Measurements from ENCODE around the gene TRAPPC1. TPM values are rescaled to one million over a fixed set of nuclear protein-coding genes. Genes with fewer than 3 reads are reported as not detected.

TRAPPC1 gene
- total RNA-seq, 4 donors from 2014 or later = 42.7 to 70.9 (median 68.8) TPM

DNA sequence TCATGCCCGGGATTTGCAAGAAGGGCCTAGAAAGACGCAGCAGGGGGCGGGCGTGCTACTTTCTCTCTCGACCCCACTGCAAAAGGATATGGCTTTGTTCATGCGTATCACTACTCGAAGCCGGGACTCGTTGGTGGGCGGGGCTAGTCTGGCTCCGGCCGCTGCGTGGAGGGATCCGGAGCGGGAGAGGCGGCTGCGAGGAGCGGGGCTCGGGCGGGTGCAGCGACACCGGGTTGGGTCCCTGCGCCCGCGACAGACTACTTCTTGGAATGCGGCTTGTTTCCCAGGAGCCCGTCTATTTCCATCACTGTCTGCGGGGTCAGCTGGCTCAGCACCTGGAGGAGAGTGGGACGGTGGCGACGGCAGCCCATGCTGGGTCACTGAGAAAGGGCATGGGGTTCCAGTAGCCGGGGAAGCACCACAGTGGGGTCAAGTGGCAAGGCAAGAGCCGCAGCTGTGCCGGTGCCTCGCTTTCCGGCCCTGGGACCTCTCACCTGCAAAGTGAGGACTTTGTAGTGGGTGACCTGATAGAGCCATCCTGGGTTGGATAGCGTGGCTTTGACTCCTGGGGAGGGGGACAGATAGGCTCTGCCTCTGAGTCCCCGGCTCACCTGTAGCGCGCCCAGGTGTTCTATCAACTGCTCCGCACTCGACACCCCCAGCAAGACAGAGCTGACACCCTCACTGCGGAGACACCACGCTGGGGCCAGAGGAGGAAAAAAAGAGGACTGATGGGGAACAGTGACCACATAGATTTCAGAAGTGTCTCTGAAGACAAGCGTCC lies 8.7 kb downstream of the TRAPPC1 start:
- no peaks in the 10 kb centered on the region for H3K36me3 ChIP-seq
- H3K4me3 ChIP-seq = peak overlapping the region in 3 of 4 donors; percentile 28 to 42 (median 37)
- 20% methylated on average over 44 of the region's 45 CpGs; no CpG with 5 or more reads in 1 of the 2 donors for WGBS, 2 donors (ENCODE audit: low coverage in 1 of 2)
- H3K9me3 ChIP-seq = no peaks in the 10 kb centered on the region
- H3K4me1 ChIP-seq = peaks cover 2 to 12% (median 8%) of the 10 kb centered on the region in 4 donors
- H3K27ac ChIP-seq = peak overlapping the region; percentile 53 to 75 (median 57)
- no peaks in the 10 kb centered on the region for H3K27me3 ChIP-seq
- DNase-seq = peak; percentile 88
- TF ChIP-seq POLR2AphosphoS5 (IDR thresholded peaks at IDR 0.05) (peak; percentile 63 to 76 (median 76)), EP300 (IDR thresholded peaks at IDR 0.05; ENCODE audit: low read depth) (no peak), POLR2A (IDR thresholded peaks at IDR 0.05) (peak; percentile 71)
- TF ChIP-seq, protein P1, sequence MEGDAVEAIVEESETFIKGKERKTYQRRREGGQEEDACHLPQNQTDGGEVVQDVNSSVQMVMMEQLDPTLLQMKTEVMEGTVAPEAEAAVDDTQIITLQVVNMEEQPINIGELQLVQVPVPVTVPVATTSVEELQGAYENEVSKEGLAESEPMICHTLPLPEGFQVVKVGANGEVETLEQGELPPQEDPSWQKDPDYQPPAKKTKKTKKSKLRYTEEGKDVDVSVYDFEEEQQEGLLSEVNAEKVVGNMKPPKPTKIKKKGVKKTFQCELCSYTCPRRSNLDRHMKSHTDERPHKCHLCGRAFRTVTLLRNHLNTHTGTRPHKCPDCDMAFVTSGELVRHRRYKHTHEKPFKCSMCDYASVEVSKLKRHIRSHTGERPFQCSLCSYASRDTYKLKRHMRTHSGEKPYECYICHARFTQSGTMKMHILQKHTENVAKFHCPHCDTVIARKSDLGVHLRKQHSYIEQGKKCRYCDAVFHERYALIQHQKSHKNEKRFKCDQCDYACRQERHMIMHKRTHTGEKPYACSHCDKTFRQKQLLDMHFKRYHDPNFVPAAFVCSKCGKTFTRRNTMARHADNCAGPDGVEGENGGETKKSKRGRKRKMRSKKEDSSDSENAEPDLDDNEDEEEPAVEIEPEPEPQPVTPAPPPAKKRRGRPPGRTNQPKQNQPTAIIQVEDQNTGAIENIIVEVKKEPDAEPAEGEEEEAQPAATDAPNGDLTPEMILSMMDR (IDR thresholded peaks at IDR 0.05) = no peak
- in situ Hi-C loops (cut with MboI; ENCODE audit: low pct_ligation_motif_present in 1 of 4, low pct_unique_long_range_greater_than_20kb in 1 of 4, low sequenced_read_pairs in 3 of 4) (loop anchor here in 1 of 4 donors (10.0 kb wide), 1 partner anchor 62 kb away; no protein-coding TSS in a partner anchor), intact Hi-C loops (cut with DNase I; ENCODE audit: low total_unique reads) (loop anchor here (10.0 kb wide), 1 partner anchor 58 kb away; no protein-coding TSS in a partner anchor)

DNA sequence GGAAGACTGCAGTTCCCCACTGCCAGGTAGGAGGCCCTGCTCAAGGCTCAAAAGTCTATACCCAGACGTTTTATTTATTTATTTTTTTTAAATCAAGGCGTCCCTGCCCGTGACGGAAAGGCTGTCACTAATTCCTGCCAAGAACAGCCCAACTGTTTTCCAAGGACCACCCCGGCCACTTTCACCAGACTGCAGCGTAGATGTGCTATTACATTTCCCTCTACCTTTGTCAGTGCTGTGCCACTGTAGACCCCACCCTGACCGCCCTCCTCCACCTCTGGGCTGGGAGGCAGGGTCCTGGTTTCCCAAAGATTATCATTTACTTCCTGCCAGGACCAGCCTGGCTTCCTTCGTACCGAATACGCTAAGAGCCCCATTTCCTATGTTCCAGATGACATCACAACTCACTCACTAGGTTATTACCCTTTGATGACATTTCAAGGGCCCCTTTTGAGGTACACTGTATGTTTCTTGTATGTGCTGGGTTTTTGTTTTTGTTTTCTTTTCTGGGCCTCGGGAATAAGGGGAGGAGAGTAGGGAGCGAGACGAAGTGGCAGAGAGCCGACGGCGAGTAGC lies 9.4 kb downstream of the TRAPPC1 start:
- intact Hi-C loops (cut with DNase I; ENCODE audit: low total_unique reads) = loop anchor here (10.0 kb wide), 1 partner anchor 58 kb away; no protein-coding TSS in a partner anchor
- in situ Hi-C loops (cut with MboI; ENCODE audit: low pct_ligation_motif_present in 1 of 4, low pct_unique_long_range_greater_than_20kb in 1 of 4, low sequenced_read_pairs in 3 of 4) = loop anchor here in 1 of 4 donors (10.0 kb wide), 1 partner anchor 62 kb away; no protein-coding TSS in a partner anchor
- no peaks in the 10 kb centered on the region for H3K27me3 ChIP-seq

DNA sequence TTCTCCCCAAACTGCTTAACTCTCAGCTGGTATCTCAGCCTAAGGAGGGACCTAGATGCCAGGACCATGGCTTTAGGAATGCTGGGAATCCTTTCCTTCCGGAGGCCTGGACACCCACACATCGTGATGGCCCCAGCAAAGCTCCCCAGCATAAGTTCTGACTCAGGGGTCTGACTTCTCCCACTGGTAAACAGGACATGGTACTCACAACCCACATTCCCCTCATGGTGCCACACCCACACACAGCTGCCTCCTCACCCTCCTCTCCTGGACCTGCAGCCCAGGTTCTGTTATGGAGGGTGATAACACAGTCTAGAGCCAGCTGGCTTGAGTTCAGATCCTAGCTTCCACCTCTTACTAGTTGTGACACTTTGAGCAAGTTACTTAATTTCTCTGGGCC lies 14.9 kb downstream of the TRAPPC1 start:
- TF ChIP-seq, protein P1 (IDR thresholded peaks at IDR 0.05) = no peak
- TF ChIP-seq POLR2AphosphoS5 (IDR thresholded peaks at IDR 0.05) (no peak), EP300 (IDR thresholded peaks at IDR 0.05; ENCODE audit: low read depth) (no peak), POLR2A (IDR thresholded peaks at IDR 0.05) (no peak)
- Histone ChIP-seq H3K4me1 (peaks cover 6 to 27% (median 20%) of the 10 kb centered on the region in 4 donors), H3K27me3 (no peaks in the 10 kb centered on the region), H3K4me3 (peak overlapping the region in 1 of 4 donors; percentile 51), H3K36me3 (no peaks in the 10 kb centered on the region), H3K27ac (peak overlapping the region; percentile 86 to 97 (median 92)), H3K9me3 (no peaks in the 10 kb centered on the region)
- intact Hi-C loops (cut with DNase I; ENCODE audit: low total_unique reads) = no loop called here
- DNase-seq = no peak
- 90 to 94% methylated on average over 2 of the region's 2 CpGs for WGBS, 2 donors (ENCODE audit: low coverage in 1 of 2)
- in situ Hi-C loops (cut with MboI; ENCODE audit: low pct_ligation_motif_present in 1 of 4, low pct_unique_long_range_greater_than_20kb in 1 of 4, low sequenced_read_pairs in 3 of 4) = no loop called here

More for the DNA sequence above, 9.4 kb downstream of the TRAPPC1 start:
- Histone ChIP-seq H3K36me3 (no peaks in the 10 kb centered on the region), H3K4me3 (peak overlapping the region in 3 of 4 donors; percentile 28 to 42 (median 37)), H3K27ac (peak overlapping the region; percentile 53 to 75 (median 57)), H3K4me1 (peaks cover 2 to 12% (median 8%) of the 10 kb centered on the region in 4 donors), H3K9me3 (no peaks in the 10 kb centered on the region)
- TF ChIP-seq POLR2AphosphoS5 (IDR thresholded peaks at IDR 0.05) = no peak
- TF ChIP-seq, protein P1 (IDR thresholded peaks at IDR 0.05) = peak in 1 of 5 experiments; percentile 16
- no peak for TF ChIP-seq EP300 (IDR thresholded peaks at IDR 0.05; ENCODE audit: low read depth)
- WGBS, 2 donors (ENCODE audit: low coverage in 1 of 2) = 0 to 39% methylated on average over 3 to 16 of the region's 16 CpGs
- no peak for DNase-seq

DNA sequence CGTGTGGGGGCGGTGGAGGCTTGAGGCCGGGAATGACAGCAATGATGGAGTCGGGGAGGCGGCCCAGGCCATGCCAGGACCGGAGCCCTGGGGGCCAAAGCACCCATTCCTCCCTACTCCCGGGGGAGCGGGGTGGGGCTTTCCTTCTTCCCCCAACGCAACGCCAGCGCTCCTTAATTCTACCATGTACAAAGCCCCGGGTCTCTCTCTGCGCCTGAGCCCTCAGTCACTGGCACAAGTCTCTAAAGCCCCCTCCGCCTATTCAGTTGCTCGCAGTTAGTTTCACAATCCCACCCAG lies 15.4 kb downstream of the TRAPPC1 start:
- DNase-seq = no peak
- Histone ChIP-seq H3K4me3 (peak overlapping the region; percentile 35 to 61 (median 48)), H3K4me1 (peaks cover 6 to 27% (median 20%) of the 10 kb centered on the region in 4 donors), H3K9me3 (no peaks in the 10 kb centered on the region), H3K36me3 (no peaks in the 10 kb centered on the region), H3K27me3 (no peaks in the 10 kb centered on the region), H3K27ac (peak overlapping the region; percentile 86 to 97 (median 92))
- in situ Hi-C loops (cut with MboI; ENCODE audit: low pct_ligation_motif_present in 1 of 4, low pct_unique_long_range_greater_than_20kb in 1 of 4, low sequenced_read_pairs in 3 of 4) (no loop called here), intact Hi-C loops (cut with DNase I; ENCODE audit: low total_unique reads) (no loop called here)
- WGBS, 2 donors (ENCODE audit: low coverage in 1 of 2) = 50% methylated on average over 14 of the region's 15 CpGs; no CpG with 5 or more reads in 1 of the 2 donors
- TF ChIP-seq POLR2AphosphoS5 (IDR thresholded peaks at IDR 0.05) = no peak
- TF ChIP-seq EP300 (IDR thresholded peaks at IDR 0.05; ENCODE audit: low read depth) = no peak
- TF ChIP-seq, protein P1 (IDR thresholded peaks at IDR 0.05) = no peak
- no peak for TF ChIP-seq POLR2A (IDR thresholded peaks at IDR 0.05)
